Measurements from ENCODE around the gene CFL1.

DNA sequence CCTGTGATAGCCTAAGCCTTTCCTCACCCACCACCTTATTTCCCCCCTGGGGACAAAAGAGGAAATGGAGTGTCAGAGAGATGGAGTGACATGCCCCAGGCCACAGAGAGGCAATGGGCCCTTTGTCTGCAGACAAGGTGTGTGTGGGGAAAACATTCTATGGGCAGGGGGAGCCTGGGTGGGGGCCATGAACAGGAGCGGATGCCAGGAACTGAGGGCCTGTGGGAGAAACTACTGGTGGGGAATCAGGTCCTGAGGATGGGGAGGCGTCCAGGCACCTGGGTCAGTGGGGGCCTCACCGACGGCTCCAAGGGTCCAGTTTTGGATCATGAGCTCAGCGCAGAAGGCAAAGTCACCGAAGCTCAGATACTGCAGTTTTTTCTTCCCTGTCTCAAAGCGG, 27.3 kb upstream of the CFL1 start:
- no peak for TF ChIP-seq EZH2 (optimal IDR thresholded peaks at IDR 0.05; ENCODE audit: low read depth, low read length)
- TF ChIP-seq, protein P1, sequence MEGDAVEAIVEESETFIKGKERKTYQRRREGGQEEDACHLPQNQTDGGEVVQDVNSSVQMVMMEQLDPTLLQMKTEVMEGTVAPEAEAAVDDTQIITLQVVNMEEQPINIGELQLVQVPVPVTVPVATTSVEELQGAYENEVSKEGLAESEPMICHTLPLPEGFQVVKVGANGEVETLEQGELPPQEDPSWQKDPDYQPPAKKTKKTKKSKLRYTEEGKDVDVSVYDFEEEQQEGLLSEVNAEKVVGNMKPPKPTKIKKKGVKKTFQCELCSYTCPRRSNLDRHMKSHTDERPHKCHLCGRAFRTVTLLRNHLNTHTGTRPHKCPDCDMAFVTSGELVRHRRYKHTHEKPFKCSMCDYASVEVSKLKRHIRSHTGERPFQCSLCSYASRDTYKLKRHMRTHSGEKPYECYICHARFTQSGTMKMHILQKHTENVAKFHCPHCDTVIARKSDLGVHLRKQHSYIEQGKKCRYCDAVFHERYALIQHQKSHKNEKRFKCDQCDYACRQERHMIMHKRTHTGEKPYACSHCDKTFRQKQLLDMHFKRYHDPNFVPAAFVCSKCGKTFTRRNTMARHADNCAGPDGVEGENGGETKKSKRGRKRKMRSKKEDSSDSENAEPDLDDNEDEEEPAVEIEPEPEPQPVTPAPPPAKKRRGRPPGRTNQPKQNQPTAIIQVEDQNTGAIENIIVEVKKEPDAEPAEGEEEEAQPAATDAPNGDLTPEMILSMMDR (IDR thresholded peaks at IDR 0.05; ENCODE audit: low read length): no peak

Data from MM.1S (cell line).